NT2/D1 (cell line): ENCODE results near the gene TMEM131.

Source experiments
- SUZ12 ChIP-seq: IDR thresholded peaks from 2 replicates; pipeline ENCODE4 v1.6.1; 2011; ENCODE audit not compliant: insufficient read length, insufficient read depth; ENCODE audit errors: extremely low read depth
- YY1 ChIP-seq: IDR thresholded peaks from 2 replicates; pipeline ENCODE4 v1.6.1; 2011; ENCODE audit not compliant: insufficient read length, insufficient read depth
- ZNF274 ChIP-seq: IDR thresholded peaks from 2 replicates; pipeline ENCODE4 v1.6.1; 2011; ENCODE audit warnings: mild to moderate bottlenecking, low read depth, low read length

DNA sequence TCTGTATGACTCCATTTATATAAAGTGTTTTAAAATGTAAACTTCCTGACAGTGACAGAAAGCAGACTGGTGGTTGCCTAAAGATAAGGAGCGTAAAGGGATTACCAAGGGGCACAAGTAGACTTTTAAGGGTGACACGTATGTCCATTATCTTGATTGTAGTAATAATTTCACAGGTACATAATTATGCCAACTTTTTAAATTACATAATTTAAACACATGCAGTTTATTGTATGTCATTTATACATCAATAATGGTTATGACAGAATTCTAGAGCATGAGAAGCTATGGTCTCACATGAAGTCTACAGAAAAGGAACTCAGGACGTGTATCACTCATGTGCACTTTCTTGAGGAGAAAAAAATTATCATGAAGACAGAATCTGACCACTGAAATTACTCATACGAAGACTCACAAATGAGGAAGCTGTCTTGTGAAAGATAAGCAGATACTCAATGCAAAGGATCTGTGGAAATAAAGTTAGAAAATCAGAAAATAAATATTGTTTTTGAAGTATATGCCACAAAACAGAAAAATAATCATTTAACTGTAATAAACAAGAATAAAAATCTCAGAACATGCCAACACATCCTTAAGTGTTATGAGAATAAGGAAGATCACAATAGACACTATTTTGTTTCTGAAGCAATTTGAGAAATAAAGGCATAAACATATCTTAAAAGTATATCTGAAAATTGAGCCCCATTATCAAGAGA lies 84.4 kb downstream of the TMEM131 start:
- TF ChIP-seq ZNF274, result no peak
- TF ChIP-seq YY1, result no peak
- TF ChIP-seq SUZ12, result no peak
